ENCODE measurements around the gene CHAT. TPM values are rescaled to one million over a fixed set of nuclear protein-coding genes. Genes with fewer than 3 reads are reported as not detected.

Gene CHAT
- polyA plus RNA-seq, 4 donors: 0.15 to 0.85 (median 0.81) TPM; not detected in 1

GRCh38 chr10:49627038-49627437, 13.2 kb downstream of the CHAT start:
- 86 to 90% (median 90%) methylated on average over 7 of the region's 7 CpGs for whole genome bisulfite sequencing, 3 donors
- FAIRE-seq (no peak), DNase-seq (no peak)
- Histone ChIP-seq H3K9me3 (ENCODE audit: control insufficient read depth in 2 of 2, insufficient read depth in 1 of 2, low read depth in 1 of 2, low read length in 1 of 2) (no peaks in the 10 kb centered on the region), H3K27ac (ENCODE audit: low read depth in 1 of 3, low read length in 2 of 3) (no peak overlapping the region), H3K27me3 (ENCODE audit: control insufficient read depth in 3 of 3, insufficient read depth in 3 of 3, low read length in 3 of 3) (no peaks in the 10 kb centered on the region), H3K4me1 (ENCODE audit: control insufficient read depth in 3 of 3, insufficient read depth in 2 of 3, low read depth in 1 of 3, low read length in 2 of 3) (no peaks in the 10 kb centered on the region), H3K4me3 (ENCODE audit: low read depth in 1 of 3, low read length in 3 of 3) (no peak overlapping the region), H3K36me3 (ENCODE audit: control insufficient read depth in 3 of 3, insufficient read depth in 2 of 3, low read depth in 1 of 3, low read length in 3 of 3) (no peaks in the 10 kb centered on the region)

- DNase-seq (no peak), FAIRE-seq (no peak)
- Histone ChIP-seq H3K4me1 (ENCODE audit: control insufficient read depth in 3 of 3, insufficient read depth in 2 of 3, low read depth in 1 of 3, low read length in 2 of 3) (no peaks in the 10 kb centered on the region), H3K27me3 (ENCODE audit: control insufficient read depth in 3 of 3, insufficient read depth in 3 of 3, low read length in 3 of 3) (peaks cover 0 to 1% (median 0%) of the 10 kb centered on the region in 3 donors), H3K9me3 (ENCODE audit: control insufficient read depth in 2 of 2, insufficient read depth in 1 of 2, low read depth in 1 of 2, low read length in 1 of 2) (no peaks in the 10 kb centered on the region), H3K27ac (ENCODE audit: low read depth in 1 of 3, low read length in 2 of 3) (no peak overlapping the region), H3K4me3 (ENCODE audit: low read depth in 1 of 3, low read length in 3 of 3) (no peak overlapping the region), H3K36me3 (ENCODE audit: control insufficient read depth in 3 of 3, insufficient read depth in 2 of 3, low read depth in 1 of 3, low read length in 3 of 3) (no peaks in the 10 kb centered on the region)
- 85 to 91% (median 87%) methylated on average over 17 to 18 of the region's 18 CpGs for WGBS, 3 donors
Observed at GRCh38 chr10:49627644-49628247, 13.9 kb downstream of the CHAT start.

GRCh38 chr10:49628599-49628998, 14.8 kb downstream of the CHAT start:
- H3K9me3 ChIP-seq (ENCODE audit: control insufficient read depth in 2 of 2, insufficient read depth in 1 of 2, low read depth in 1 of 2, low read length in 1 of 2): no peaks in the 10 kb centered on the region
- no peak overlapping the region for H3K27ac ChIP-seq (ENCODE audit: low read depth in 1 of 3, low read length in 2 of 3)
- peaks cover 0 to 4% (median 0%) of the 10 kb centered on the region in 3 donors for H3K27me3 ChIP-seq (ENCODE audit: control insufficient read depth in 3 of 3, insufficient read depth in 3 of 3, low read length in 3 of 3)
- no peaks in the 10 kb centered on the region for H3K4me1 ChIP-seq (ENCODE audit: control insufficient read depth in 3 of 3, insufficient read depth in 2 of 3, low read depth in 1 of 3, low read length in 2 of 3)
- H3K36me3 ChIP-seq (ENCODE audit: control insufficient read depth in 3 of 3, insufficient read depth in 2 of 3, low read depth in 1 of 3, low read length in 3 of 3): no peaks in the 10 kb centered on the region
- FAIRE-seq (no peak), DNase-seq (no peak)
- H3K4me3 ChIP-seq (ENCODE audit: low read depth in 1 of 3, low read length in 3 of 3): no peak overlapping the region
- WGBS, 3 donors: 89 to 93% (median 89%) methylated on average over 7 to 8 of the region's 8 CpGs

- FAIRE-seq (no peak), DNase-seq (no peak)
- 71 to 77% (median 72%) methylated on average over 9 of the region's 9 CpGs for WGBS, 3 donors
Observed at GRCh38 chr10:49629431-49629881, 15.6 kb downstream of the CHAT start.

GRCh38 chr10:49631975-49632374, 18.1 kb downstream of the CHAT start:
- Histone ChIP-seq H3K9me3 (ENCODE audit: control insufficient read depth in 2 of 2, insufficient read depth in 1 of 2, low read depth in 1 of 2, low read length in 1 of 2) (no peaks in the 10 kb centered on the region), H3K4me3 (ENCODE audit: low read depth in 1 of 3, low read length in 3 of 3) (no peak overlapping the region), H3K27ac (ENCODE audit: low read depth in 1 of 3, low read length in 2 of 3) (no peak overlapping the region), H3K4me1 (ENCODE audit: control insufficient read depth in 3 of 3, insufficient read depth in 2 of 3, low read depth in 1 of 3, low read length in 2 of 3) (no peaks in the 10 kb centered on the region), H3K36me3 (ENCODE audit: control insufficient read depth in 3 of 3, insufficient read depth in 2 of 3, low read depth in 1 of 3, low read length in 3 of 3) (no peaks in the 10 kb centered on the region), H3K27me3 (ENCODE audit: control insufficient read depth in 3 of 3, insufficient read depth in 3 of 3, low read length in 3 of 3) (peaks cover 0 to 9% (median 0%) of the 10 kb centered on the region in 3 donors)
- DNase-seq (no peak), FAIRE-seq (no peak)
- 91 to 97% (median 93%) methylated on average over 6 of the region's 6 CpGs for WGBS, 3 donors

More at GRCh38 chr10:49629431-49629881, 15.6 kb downstream of the CHAT start:
- no peak overlapping the region for H3K4me3 ChIP-seq (ENCODE audit: low read depth in 1 of 3, low read length in 3 of 3)
- no peaks in the 10 kb centered on the region for H3K4me1 ChIP-seq (ENCODE audit: control insufficient read depth in 3 of 3, insufficient read depth in 2 of 3, low read depth in 1 of 3, low read length in 2 of 3)
- no peaks in the 10 kb centered on the region for H3K36me3 ChIP-seq (ENCODE audit: control insufficient read depth in 3 of 3, insufficient read depth in 2 of 3, low read depth in 1 of 3, low read length in 3 of 3)
- H3K27me3 ChIP-seq (ENCODE audit: control insufficient read depth in 3 of 3, insufficient read depth in 3 of 3, low read length in 3 of 3): peaks cover 0 to 7% (median 0%) of the 10 kb centered on the region in 3 donors
- no peak overlapping the region for H3K27ac ChIP-seq (ENCODE audit: low read depth in 1 of 3, low read length in 2 of 3)
- no peaks in the 10 kb centered on the region for H3K9me3 ChIP-seq (ENCODE audit: control insufficient read depth in 2 of 2, insufficient read depth in 1 of 2, low read depth in 1 of 2, low read length in 1 of 2)

GRCh38 chr10:49632406-49633317, 18.8 kb downstream of the CHAT start:
- no peak for DNase-seq
- FAIRE-seq: no peak
- Histone ChIP-seq H3K4me3 (ENCODE audit: low read depth in 1 of 3, low read length in 3 of 3) (no peak overlapping the region), H3K27me3 (ENCODE audit: control insufficient read depth in 3 of 3, insufficient read depth in 3 of 3, low read length in 3 of 3) (peaks cover 0 to 12% (median 0%) of the 10 kb centered on the region in 3 donors), H3K9me3 (ENCODE audit: control insufficient read depth in 2 of 2, insufficient read depth in 1 of 2, low read depth in 1 of 2, low read length in 1 of 2) (no peaks in the 10 kb centered on the region), H3K27ac (ENCODE audit: low read depth in 1 of 3, low read length in 2 of 3) (no peak overlapping the region), H3K4me1 (ENCODE audit: control insufficient read depth in 3 of 3, insufficient read depth in 2 of 3, low read depth in 1 of 3, low read length in 2 of 3) (no peaks in the 10 kb centered on the region), H3K36me3 (ENCODE audit: control insufficient read depth in 3 of 3, insufficient read depth in 2 of 3, low read depth in 1 of 3, low read length in 3 of 3) (no peaks in the 10 kb centered on the region)
- 48 to 60% (median 54%) methylated on average over 12 of the region's 12 CpGs for WGBS, 3 donors

- Histone ChIP-seq H3K27me3 (ENCODE audit: control insufficient read depth in 3 of 3, insufficient read depth in 3 of 3, low read length in 3 of 3) (peaks cover 0 to 12% (median 0%) of the 10 kb centered on the region in 3 donors), H3K4me1 (ENCODE audit: control insufficient read depth in 3 of 3, insufficient read depth in 2 of 3, low read depth in 1 of 3, low read length in 2 of 3) (no peaks in the 10 kb centered on the region), H3K9me3 (ENCODE audit: control insufficient read depth in 2 of 2, insufficient read depth in 1 of 2, low read depth in 1 of 2, low read length in 1 of 2) (no peaks in the 10 kb centered on the region), H3K4me3 (ENCODE audit: low read depth in 1 of 3, low read length in 3 of 3) (no peak overlapping the region), H3K36me3 (ENCODE audit: control insufficient read depth in 3 of 3, insufficient read depth in 2 of 3, low read depth in 1 of 3, low read length in 3 of 3) (no peaks in the 10 kb centered on the region), H3K27ac (ENCODE audit: low read depth in 1 of 3, low read length in 2 of 3) (no peak overlapping the region)
- FAIRE-seq: no peak
- DNase-seq: peak in 1 of 2 donors; percentile 43
- WGBS, 3 donors: 48 to 54% (median 53%) methylated on average over 13 of the region's 13 CpGs
Observed at GRCh38 chr10:49633327-49634068, 19.7 kb downstream of the CHAT start.

- H3K27me3 ChIP-seq (ENCODE audit: control insufficient read depth in 3 of 3, insufficient read depth in 3 of 3, low read length in 3 of 3): peaks cover 0 to 12% (median 0%) of the 10 kb centered on the region in 3 donors
- WGBS, 3 donors: 59 to 76% (median 69%) methylated on average over 8 of the region's 8 CpGs
- no peaks in the 10 kb centered on the region for H3K4me1 ChIP-seq (ENCODE audit: control insufficient read depth in 3 of 3, insufficient read depth in 2 of 3, low read depth in 1 of 3, low read length in 2 of 3)
- FAIRE-seq (no peak), DNase-seq (no peak)
- no peaks in the 10 kb centered on the region for H3K9me3 ChIP-seq (ENCODE audit: control insufficient read depth in 2 of 2, insufficient read depth in 1 of 2, low read depth in 1 of 2, low read length in 1 of 2)
- H3K27ac ChIP-seq (ENCODE audit: low read depth in 1 of 3, low read length in 2 of 3): no peak overlapping the region
- no peaks in the 10 kb centered on the region for H3K36me3 ChIP-seq (ENCODE audit: control insufficient read depth in 3 of 3, insufficient read depth in 2 of 3, low read depth in 1 of 3, low read length in 3 of 3)
- no peak overlapping the region for H3K4me3 ChIP-seq (ENCODE audit: low read depth in 1 of 3, low read length in 3 of 3)
Observed at GRCh38 chr10:49634069-49634660, 20.3 kb downstream of the CHAT start.
